ENCODE measurements around the gene UBE2K.
"Not testable (repeated sequence)": the region's sequence is repeated elsewhere in the genome, so short reads cannot be mapped to it uniquely, and the experiment has no call there.

UBE2K gene

GRCh38 chr4:39763714-39764572, 66.0 kb downstream of the UBE2K start:
- Mint-ChIP-seq H3K36me3 (peaks cover 22% of the 10 kb centered on the region), H3K27me3 (no peaks in the 10 kb centered on the region), H3K27ac (peak overlapping the region; percentile 67), H3K9me3 (no peaks in the 10 kb centered on the region), H3K4me3 (no peak overlapping the region), H3K4me1 (peaks cover 4% of the 10 kb centered on the region)
- peak; percentile 42 for ATAC-seq (ENCODE audit: low read depth)
- no peak for DNase-seq (ENCODE audit: low spot score in 2 of 2)

GRCh38 chr4:39770005-39770404, 72.1 kb downstream of the UBE2K start:
- H3K4me1 Mint-ChIP-seq: no peaks in the 10 kb centered on the region
- no peaks in the 10 kb centered on the region for H3K27me3 Mint-ChIP-seq
- no peak overlapping the region for H3K4me3 Mint-ChIP-seq
- H3K9me3 Mint-ChIP-seq: no peaks in the 10 kb centered on the region
- ATAC-seq (ENCODE audit: low read depth) (no peak), DNase-seq (ENCODE audit: low spot score in 2 of 2) (no peak)
- no peak overlapping the region for H3K27ac Mint-ChIP-seq
- H3K36me3 Mint-ChIP-seq: peaks cover 14% of the 10 kb centered on the region

GRCh38 chr4:39770471-39770870, 72.5 kb downstream of the UBE2K start:
- H3K36me3 Mint-ChIP-seq: peaks cover 15% of the 10 kb centered on the region

GRCh38 chr4:39770969-39771724, 73.2 kb downstream of the UBE2K start:
- no peaks in the 10 kb centered on the region for H3K9me3 Mint-ChIP-seq
- ATAC-seq (ENCODE audit: low read depth) (no peak), DNase-seq (ENCODE audit: low spot score in 2 of 2) (no peak)
- peaks cover 4% of the 10 kb centered on the region for H3K4me1 Mint-ChIP-seq
- H3K36me3 Mint-ChIP-seq: peaks cover 16% of the 10 kb centered on the region
- H3K4me3 Mint-ChIP-seq: no peak overlapping the region
- no peak overlapping the region for H3K27ac Mint-ChIP-seq
- no peaks in the 10 kb centered on the region for H3K27me3 Mint-ChIP-seq

More at GRCh38 chr4:39770471-39770870, 72.5 kb downstream of the UBE2K start:
- no peaks in the 10 kb centered on the region for H3K27me3 Mint-ChIP-seq
- no peaks in the 10 kb centered on the region for H3K9me3 Mint-ChIP-seq
- no peak for DNase-seq (ENCODE audit: low spot score in 2 of 2)
- no peak overlapping the region for H3K4me3 Mint-ChIP-seq
- ATAC-seq (ENCODE audit: low read depth): no peak
- no peaks in the 10 kb centered on the region for H3K4me1 Mint-ChIP-seq
- H3K27ac Mint-ChIP-seq: no peak overlapping the region

GRCh38 chr4:39781988-39782387, 84.1 kb downstream of the UBE2K start:
- not testable (repeated sequence) for ATAC-seq (ENCODE audit: low read depth); H3K4me3 Mint-ChIP-seq; DNase-seq (ENCODE audit: low spot score in 2 of 2); H3K27ac Mint-ChIP-seq; H3K4me1 Mint-ChIP-seq; H3K27me3 Mint-ChIP-seq; H3K9me3 Mint-ChIP-seq; H3K36me3 Mint-ChIP-seq

- H3K4me1 Mint-ChIP-seq: peaks cover 2% of the 10 kb centered on the region
- no peak overlapping the region for H3K27ac Mint-ChIP-seq
- H3K9me3 Mint-ChIP-seq: no peaks in the 10 kb centered on the region
- H3K36me3 Mint-ChIP-seq: peaks cover 2% of the 10 kb centered on the region
- no peak overlapping the region for H3K4me3 Mint-ChIP-seq
- DNase-seq (ENCODE audit: low spot score in 2 of 2): no peak
- no peak for ATAC-seq (ENCODE audit: low read depth)
- no peaks in the 10 kb centered on the region for H3K27me3 Mint-ChIP-seq
Measured at GRCh38 chr4:39785083-39785482, 87.1 kb downstream of the UBE2K start.

- Mint-ChIP-seq H3K27me3 (no peaks in the 10 kb centered on the region), H3K4me1 (peaks cover 2% of the 10 kb centered on the region), H3K36me3 (no peaks in the 10 kb centered on the region), H3K9me3 (no peaks in the 10 kb centered on the region), H3K4me3 (no peak overlapping the region), H3K27ac (no peak overlapping the region)
- ATAC-seq (ENCODE audit: low read depth): no peak
- no peak for DNase-seq (ENCODE audit: low spot score in 2 of 2)
Measured at GRCh38 chr4:39786838-39787237, 88.9 kb downstream of the UBE2K start.

GRCh38 chr4:39792128-39792527, 94.2 kb downstream of the UBE2K start:
- DNase-seq (ENCODE audit: low spot score in 2 of 2) (no peak), ATAC-seq (ENCODE audit: low read depth) (no peak)
- Mint-ChIP-seq H3K9me3 (no peaks in the 10 kb centered on the region), H3K27ac (no peak overlapping the region), H3K4me1 (no peaks in the 10 kb centered on the region), H3K36me3 (no peaks in the 10 kb centered on the region), H3K27me3 (no peaks in the 10 kb centered on the region), H3K4me3 (no peak overlapping the region)

- no peaks in the 10 kb centered on the region for H3K9me3 Mint-ChIP-seq
- no peak overlapping the region for H3K27ac Mint-ChIP-seq
- no peaks in the 10 kb centered on the region for H3K4me1 Mint-ChIP-seq
- H3K27me3 Mint-ChIP-seq: no peaks in the 10 kb centered on the region
- H3K36me3 Mint-ChIP-seq: no peaks in the 10 kb centered on the region
- ATAC-seq (ENCODE audit: low read depth) (no peak), DNase-seq (ENCODE audit: low spot score in 2 of 2) (no peak)
- H3K4me3 Mint-ChIP-seq: no peak overlapping the region
Measured at GRCh38 chr4:39792529-39792928, 94.6 kb downstream of the UBE2K start.

- not testable (repeated sequence) for H3K27ac Mint-ChIP-seq
Measured at GRCh38 chr4:39792976-39793375, 95.0 kb downstream of the UBE2K start.

GRCh38 chr4:39802005-39802404, 104.1 kb downstream of the UBE2K start:
- Mint-ChIP-seq H3K9me3 (no peaks in the 10 kb centered on the region), H3K4me1 (no peaks in the 10 kb centered on the region), H3K36me3 (no peaks in the 10 kb centered on the region), H3K27me3 (no peaks in the 10 kb centered on the region), H3K27ac (no peak overlapping the region), H3K4me3 (no peak overlapping the region)
- DNase-seq (ENCODE audit: low spot score in 2 of 2): no peak
- ATAC-seq (ENCODE audit: low read depth): no peak

More at GRCh38 chr4:39792976-39793375, 95.0 kb downstream of the UBE2K start:
- H3K36me3 Mint-ChIP-seq; H3K27me3 Mint-ChIP-seq; H3K4me3 Mint-ChIP-seq; H3K4me1 Mint-ChIP-seq; H3K9me3 Mint-ChIP-seq; DNase-seq (ENCODE audit: low spot score in 2 of 2); ATAC-seq (ENCODE audit: low read depth): not testable (repeated sequence)

GRCh38 chr4:39808231-39808749, 110.4 kb downstream of the UBE2K start:
- peaks cover 8% of the 10 kb centered on the region for H3K4me1 Mint-ChIP-seq
- peaks cover 4% of the 10 kb centered on the region for H3K36me3 Mint-ChIP-seq
- no peak overlapping the region for H3K27ac Mint-ChIP-seq
- no peak for DNase-seq (ENCODE audit: low spot score in 2 of 2)
- no peak overlapping the region for H3K4me3 Mint-ChIP-seq
- H3K9me3 Mint-ChIP-seq: peaks cover 5% of the 10 kb centered on the region
- no peaks in the 10 kb centered on the region for H3K27me3 Mint-ChIP-seq
- no peak for ATAC-seq (ENCODE audit: low read depth)

- peak; percentile 23 for ATAC-seq (ENCODE audit: low read depth)
- no peak overlapping the region for H3K4me3 Mint-ChIP-seq
Measured at GRCh38 chr4:39812500-39812899, 114.6 kb downstream of the UBE2K start.

GRCh38 chr4:39813033-39813432, 115.1 kb downstream of the UBE2K start:
- H3K4me3 Mint-ChIP-seq; H3K27me3 Mint-ChIP-seq; ATAC-seq (ENCODE audit: low read depth); H3K36me3 Mint-ChIP-seq; DNase-seq (ENCODE audit: low spot score in 2 of 2): not testable (repeated sequence)
- Mint-ChIP-seq H3K4me1 (peaks cover 22% of the 10 kb centered on the region), H3K27ac (peak overlapping the region; percentile 90), H3K9me3 (peaks cover 17% of the 10 kb centered on the region)

More at GRCh38 chr4:39812500-39812899, 114.6 kb downstream of the UBE2K start:
- H3K27me3 Mint-ChIP-seq: no peaks in the 10 kb centered on the region
- peak overlapping the region; percentile 90 for H3K27ac Mint-ChIP-seq
- no peak for DNase-seq (ENCODE audit: low spot score in 2 of 2)
- peaks cover 22% of the 10 kb centered on the region for H3K4me1 Mint-ChIP-seq
- H3K9me3 Mint-ChIP-seq: peaks cover 17% of the 10 kb centered on the region
- H3K36me3 Mint-ChIP-seq: peaks cover 4% of the 10 kb centered on the region
